HG03175 (cell line): ENCODE data around the gene TMEM120A.

Source experiments
- ATAC-seq: cut with Tn5 transposase; IDR thresholded peaks from one replicate; pipeline ENCODE4 v1.9.1; 2021; ENCODE audit warnings: mild to moderate bottlenecking, moderate library complexity; ENCODE audit not compliant: unreplicated experiment

TMEM120A gene

GRCh38 chr7:75981453-75982305 lies 12.7 kb downstream of the TMEM120A start:
- ATAC-seq: no peak

GRCh38 chr7:75981203-75981452 lies 13.3 kb downstream of the TMEM120A start:
- no peak for ATAC-seq

- no peak for ATAC-seq
Measured at GRCh38 chr7:75980430-75981202, 13.8 kb downstream of the TMEM120A start.

- no peak for ATAC-seq
Measured at GRCh38 chr7:75979759-75980429, 14.5 kb downstream of the TMEM120A start.

GRCh38 chr7:75977743-75978142 lies 16.7 kb downstream of the TMEM120A start:
- ATAC-seq: no peak

- ATAC-seq: no peak
Measured at GRCh38 chr7:75971961-75972763, 22.2 kb downstream of the TMEM120A start.

GRCh38 chr7:75971309-75971960 lies 23.0 kb downstream of the TMEM120A start:
- ATAC-seq: no peak

GRCh38 chr7:75969704-75970498 lies 24.5 kb downstream of the TMEM120A start:
- ATAC-seq: no peak

- no peak for ATAC-seq
Measured at GRCh38 chr7:75969182-75969581, 25.2 kb downstream of the TMEM120A start.

- no peak for ATAC-seq
Measured at GRCh38 chr7:75968561-75969001, 25.8 kb downstream of the TMEM120A start.

GRCh38 chr7:75968012-75968411 lies 26.4 kb downstream of the TMEM120A start:
- no peak for ATAC-seq

GRCh38 chr7:75967487-75967997 lies 26.9 kb downstream of the TMEM120A start:
- no peak for ATAC-seq

GRCh38 chr7:75967055-75967454 lies 27.3 kb downstream of the TMEM120A start:
- ATAC-seq: no peak

GRCh38 chr7:75966190-75966961 lies 28.0 kb downstream of the TMEM120A start:
- ATAC-seq: no peak

GRCh38 chr7:75965617-75966016 lies 28.8 kb downstream of the TMEM120A start:
- no peak for ATAC-seq

GRCh38 chr7:75963381-75963995 lies 30.9 kb downstream of the TMEM120A start:
- ATAC-seq: no peak

- no peak for ATAC-seq
Measured at GRCh38 chr7:75962607-75963380, 31.6 kb downstream of the TMEM120A start.
